Measurements from ENCODE around the gene LENG1.

LENG1 gene

DNA sequence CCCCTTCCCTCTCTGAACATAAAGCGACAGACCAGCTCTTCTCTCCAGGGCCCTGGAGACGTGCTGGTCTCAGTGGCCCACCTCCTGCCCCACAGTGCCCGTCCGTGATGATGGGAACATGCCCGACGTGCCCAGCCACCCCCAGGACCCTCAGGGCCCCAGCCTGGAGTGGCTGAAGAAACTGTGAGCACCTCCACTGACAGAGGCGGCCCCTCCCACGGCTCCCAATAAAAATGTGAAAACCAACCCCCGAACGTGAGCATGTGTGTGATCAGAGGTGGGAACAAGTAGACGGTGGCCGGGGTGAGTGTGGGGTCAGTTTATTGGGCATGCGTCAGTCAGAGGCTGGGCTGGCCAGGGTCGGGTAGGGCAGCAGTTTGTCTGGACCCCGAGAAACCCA is 52.8 kb downstream of the LENG1 start:
- no peak for FAIRE-seq

DNA sequence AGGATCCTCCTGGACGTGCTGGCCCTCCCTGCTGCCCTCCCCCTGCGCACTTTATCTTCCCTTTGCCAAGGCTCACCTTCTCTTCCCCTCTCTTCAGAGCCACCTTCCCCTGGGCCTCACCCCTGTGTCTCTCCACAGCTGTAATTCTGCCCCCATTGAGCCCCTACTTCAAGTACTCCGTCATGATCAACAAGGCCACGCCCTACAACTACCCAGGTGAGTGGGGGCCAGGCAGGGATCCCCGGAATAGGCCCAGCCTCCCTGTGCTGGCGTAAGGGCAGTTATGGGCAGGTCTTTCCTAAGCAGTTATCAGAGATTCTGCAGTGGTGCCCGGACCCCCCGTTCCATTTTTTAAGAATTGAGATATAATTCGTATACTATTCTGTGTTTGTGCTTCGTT is 53.7 kb downstream of the LENG1 start:
- no peak for FAIRE-seq
